T1000 (cell line): ENCODE results near the gene NXPH1.

Experiments used
- DNase-seq: peaks from one replicate; lab custom pipeline; 2025; ENCODE audit warnings: mixed read lengths; lab: John Stamatoyannopoulos, UW

NXPH1 gene

DNA sequence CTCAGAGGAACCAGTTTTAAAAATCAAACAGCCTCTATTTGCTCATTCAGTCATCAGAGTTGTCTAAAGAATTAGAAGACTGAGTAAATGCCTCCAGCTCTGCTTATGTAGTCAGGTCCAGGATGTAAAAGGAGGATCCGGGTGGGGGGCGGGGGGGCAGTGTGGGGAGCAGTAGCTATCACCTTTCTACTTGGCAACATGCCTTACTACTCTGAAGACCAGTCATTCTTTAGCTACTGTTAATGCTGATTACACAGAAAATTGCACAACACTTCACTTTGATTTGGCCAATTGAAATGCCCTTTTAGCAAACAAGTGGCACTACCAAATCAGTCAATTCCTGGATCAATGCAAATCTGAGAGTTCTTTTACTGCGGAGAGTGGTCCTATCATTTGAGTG is 164.2 kb downstream of the NXPH1 start:
- no peak for DNase-seq

DNA sequence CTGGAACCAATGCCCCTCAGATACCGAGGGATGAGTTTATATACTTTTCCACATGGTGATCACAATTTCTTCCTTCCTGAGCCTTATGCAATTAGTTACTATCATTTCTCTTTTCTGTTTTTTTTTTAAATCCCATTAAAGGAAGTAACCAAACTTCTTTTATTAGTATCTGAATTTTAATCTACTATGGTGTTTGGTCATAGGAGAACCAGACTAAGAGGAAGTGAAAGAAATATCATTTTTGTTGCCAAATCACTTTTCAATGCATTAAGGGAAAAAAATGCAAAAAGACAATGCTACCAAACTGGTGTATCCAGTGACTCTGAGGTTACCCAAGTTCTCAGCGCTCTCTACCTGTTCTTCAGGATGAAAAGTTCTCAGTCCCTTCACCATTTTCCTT is 167.7 kb downstream of the NXPH1 start:
- DNase-seq: no peak

DNA sequence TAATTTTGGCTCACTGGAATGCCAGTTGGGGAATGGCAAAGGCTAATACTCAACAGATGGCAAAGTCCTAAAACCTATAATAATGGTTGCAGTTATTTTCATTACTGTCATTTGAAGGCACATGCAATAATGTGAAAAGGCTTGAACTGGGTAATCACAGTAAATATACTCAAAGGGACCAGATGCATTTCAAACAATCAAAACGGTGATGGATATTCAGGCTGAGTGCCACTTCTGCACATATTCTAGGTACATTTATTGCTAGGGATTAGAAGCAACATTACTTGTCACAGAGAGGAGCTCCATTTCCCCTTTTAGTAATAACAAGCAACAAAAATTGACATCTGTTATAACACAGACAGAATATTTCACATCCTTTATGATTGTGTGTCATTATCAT is 171.8 kb downstream of the NXPH1 start:
- no peak for DNase-seq

DNA sequence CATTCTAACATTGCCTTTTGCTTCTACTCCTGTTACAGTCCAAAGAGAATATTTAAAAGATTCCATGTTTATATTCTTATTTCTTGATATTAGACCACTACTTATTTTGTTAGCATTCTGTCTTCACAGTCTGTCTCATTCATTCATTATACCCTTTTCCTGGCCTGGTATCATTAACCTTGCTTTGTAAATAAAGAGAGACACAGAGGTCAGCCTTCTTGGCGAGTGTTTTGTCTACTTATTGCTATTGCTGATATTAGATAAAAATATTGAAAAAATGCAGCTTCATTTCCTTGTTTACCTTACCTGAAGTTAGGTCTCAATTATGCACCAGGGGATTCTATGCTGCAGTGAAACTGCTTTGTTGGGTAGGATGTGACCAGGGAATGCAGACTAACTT is 179.2 kb downstream of the NXPH1 start:
- no peak for DNase-seq

DNA sequence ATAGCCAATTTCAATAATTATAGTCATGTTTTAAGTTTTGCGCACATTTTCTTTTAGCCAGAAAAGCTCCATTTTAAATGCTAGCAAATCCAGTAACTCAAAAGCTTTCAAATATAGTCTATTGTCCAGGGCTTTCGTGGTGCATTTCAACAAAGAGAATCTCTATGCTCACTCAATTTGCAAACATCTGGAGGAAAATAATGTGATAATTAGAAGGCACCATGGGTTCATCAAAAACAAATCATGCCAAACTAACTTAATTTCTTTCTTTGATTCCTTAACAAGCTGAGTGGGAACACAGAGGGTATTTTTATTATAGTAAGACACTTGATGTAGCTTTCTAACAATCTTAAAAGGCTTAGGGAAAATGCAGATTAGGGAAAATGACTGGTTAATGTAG is 179.8 kb downstream of the NXPH1 start:
- DNase-seq: no peak

DNA sequence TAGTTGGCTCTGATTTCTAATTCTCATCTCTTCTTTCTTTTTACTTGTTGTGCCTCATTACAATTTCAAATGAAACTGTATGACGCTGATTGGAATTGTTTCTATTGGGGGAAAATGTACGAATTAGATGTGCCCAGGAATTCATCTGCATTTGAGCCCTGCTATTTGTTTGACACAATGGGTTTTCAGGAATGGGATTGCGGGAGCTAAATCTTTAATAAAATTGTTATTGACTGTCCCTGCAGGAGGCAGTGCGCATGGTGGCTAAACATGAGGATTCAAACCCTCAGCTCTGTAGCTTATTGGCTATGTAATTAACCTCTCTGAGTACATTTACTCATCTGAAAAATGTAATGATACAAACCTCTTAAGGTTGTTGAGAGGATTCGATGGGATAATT is 181.6 kb downstream of the NXPH1 start:
- DNase-seq: no peak

DNA sequence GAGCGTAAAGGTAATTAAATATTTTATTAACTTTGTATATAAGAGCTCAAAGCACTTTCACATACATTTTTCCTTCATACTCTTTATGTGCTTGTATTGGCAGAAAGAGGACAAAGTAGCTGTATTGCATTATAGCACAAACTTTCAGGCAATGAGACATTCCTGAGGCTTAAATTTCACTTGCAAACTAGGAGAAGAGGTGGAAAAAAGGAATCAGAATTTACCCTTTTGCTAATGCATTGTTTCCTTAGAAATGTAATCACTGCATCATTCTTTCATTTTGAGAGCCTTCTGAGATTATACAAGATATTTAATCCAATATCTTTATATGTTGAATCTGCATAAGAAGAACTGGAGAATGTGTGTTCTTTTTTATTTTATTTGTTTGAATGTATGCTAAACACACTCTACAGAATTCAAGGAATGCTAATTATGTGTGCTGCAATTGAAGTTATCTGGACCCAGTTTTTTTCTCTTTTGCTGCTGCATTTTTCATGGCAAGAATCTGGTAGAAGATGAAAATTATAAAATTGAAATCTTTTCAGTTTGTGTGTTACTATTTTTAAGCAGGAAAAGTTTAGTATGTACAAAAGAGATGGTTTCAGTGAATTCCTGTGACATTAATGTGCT is 185.1 kb downstream of the NXPH1 start:
- DNase-seq: no peak

DNA sequence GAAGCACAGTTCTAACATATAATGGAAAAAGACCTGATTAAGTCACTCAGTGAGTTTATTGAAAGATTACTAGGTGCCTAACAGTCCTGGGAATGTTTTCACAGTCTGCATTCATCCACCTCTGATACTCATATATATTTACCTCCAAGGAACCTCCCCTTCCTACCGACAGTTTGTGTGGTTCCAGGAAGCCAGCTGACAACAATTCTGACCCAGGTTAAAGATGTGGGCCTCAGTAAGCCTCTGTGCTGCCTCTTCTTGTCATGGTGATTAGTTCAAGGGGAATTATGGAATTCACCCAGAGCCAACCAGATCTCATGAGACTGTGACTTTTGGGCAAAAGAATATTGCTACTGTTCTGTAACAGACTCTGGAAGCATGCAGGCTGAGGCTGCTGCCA is 186.8 kb downstream of the NXPH1 start:
- no peak for DNase-seq

DNA sequence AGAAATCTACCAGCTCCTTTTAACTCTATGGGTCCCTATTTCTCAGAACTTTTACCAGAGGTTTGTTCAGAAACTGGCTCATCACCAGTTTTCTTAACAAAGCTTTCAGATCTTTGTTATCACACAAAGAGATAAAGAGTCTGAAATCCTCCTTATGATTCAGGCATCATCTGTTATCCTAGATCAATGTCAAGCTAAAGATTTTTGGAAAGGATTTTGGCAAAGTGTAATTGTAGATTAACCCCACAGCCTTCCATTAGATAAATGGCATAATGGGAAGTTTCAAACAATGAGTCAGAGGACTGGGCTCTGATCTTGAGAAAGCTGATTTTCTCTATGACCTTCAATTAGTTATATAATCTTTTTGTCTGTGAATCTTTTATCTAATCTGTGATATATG is 192.2 kb downstream of the NXPH1 start:
- no peak for DNase-seq

DNA sequence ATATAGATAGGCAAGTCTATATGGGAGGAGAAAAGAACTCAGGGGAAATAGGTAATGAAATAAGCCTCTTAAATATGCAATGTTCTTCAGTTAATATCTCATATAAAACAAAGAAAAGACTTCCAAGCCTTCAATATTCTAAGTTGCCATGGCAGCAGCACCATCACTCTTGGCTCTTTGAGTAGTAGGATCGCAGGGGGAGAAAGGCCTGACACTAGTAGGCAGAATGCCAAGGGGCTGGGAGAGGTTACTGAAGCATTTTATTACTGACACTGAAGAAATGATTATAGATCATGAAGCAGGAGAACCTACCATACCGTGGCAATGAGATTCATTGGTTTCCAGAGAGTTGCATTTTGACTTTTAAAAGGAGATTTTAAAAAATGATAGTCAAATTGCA is 193.9 kb downstream of the NXPH1 start:
- DNase-seq: no peak

DNA sequence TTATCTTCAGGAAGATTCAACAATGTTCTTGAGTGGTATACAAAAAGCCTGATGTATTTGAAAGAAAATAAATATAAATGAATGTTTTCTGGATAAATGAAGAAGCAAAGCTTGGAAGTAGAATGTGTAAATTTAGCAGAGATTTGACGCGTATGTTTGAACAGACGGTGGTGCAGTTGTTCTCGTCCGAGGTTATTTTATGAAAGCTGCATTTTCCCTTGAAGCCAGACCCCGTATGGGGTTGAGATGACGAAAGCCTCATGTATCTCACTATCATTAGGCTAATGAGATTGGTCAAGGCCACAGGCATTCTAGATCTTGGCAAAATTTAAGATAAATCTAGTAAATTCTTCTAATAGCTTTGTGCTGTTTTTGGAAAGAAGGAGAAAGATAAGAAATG is 195.2 kb downstream of the NXPH1 start:
- no peak for DNase-seq

DNA sequence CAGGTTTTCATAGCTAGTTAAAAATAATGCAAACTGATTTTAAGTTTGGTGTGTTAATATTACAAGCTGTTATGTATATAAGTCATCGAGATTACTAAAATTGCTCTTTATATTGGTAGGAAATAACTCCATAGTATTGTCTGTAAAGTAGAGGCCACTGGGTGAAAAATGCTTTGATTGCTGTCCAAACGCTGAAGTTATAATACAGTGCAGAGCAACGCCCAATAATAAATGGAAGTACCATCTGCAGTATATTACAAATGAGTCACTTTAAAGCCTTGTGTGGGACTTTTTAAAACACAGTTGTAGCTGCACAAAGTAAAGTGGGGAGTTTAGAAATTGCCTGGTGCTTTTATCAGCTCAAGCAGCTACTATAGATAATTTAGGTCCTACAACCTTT is 196.1 kb downstream of the NXPH1 start:
- DNase-seq: no peak

DNA sequence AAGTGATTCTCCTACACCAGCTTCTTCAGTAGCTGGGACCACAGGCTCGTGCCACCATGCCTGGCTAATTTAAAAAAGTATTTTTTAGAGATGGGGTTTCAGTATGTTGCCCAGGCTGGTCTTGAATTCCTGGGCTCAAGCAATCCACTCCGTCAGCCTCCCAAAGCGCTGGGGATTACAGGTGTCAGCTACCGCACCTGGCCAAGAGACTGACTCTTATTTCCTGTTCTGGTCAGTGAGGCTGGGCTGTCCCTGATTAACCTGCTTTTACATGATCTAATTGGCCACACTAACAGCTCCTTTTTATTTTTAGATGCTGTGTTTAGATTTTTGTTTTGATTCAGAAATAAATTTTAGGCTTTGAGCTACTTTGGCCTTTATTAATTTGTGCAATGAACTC is 203.9 kb downstream of the NXPH1 start:
- DNase-seq: no peak

DNA sequence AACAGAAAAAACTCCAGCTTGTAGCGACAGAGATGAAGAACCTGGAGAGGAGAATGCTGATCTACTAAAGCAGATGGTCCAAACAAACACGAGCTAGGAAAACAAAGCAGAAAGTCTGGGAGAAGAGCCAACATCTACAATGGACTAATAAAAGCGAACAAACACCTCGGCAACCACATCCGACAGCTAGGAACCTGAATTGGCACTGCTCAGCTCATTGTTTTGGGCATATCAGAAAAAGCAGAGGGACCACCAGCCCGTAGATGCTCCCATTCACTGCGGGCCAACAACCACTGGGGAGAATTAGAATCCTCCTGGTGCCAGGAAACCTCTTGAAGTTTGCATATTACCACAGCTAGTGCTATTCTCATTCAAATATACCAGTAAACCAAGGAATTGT is 204.7 kb downstream of the NXPH1 start:
- DNase-seq: no peak

DNA sequence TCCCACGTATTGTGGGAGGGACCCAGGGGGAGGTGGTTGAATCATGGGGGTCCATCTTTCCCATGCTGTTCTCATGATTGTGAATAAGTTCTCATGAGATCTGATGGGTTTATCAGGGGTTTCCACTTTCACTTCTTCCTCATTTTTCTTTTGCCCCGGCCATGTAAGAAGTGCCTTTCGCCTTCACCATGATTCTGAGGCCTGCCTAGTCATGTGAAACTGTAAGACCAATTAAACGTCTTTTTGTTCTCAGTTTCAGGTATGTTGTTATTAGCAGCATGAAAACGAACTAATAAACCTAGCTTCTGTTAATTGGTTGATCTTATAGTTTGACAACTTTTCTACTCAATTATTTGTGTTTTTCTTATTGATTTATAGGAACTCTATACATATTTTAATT is 206.3 kb downstream of the NXPH1 start:
- no peak for DNase-seq

DNA sequence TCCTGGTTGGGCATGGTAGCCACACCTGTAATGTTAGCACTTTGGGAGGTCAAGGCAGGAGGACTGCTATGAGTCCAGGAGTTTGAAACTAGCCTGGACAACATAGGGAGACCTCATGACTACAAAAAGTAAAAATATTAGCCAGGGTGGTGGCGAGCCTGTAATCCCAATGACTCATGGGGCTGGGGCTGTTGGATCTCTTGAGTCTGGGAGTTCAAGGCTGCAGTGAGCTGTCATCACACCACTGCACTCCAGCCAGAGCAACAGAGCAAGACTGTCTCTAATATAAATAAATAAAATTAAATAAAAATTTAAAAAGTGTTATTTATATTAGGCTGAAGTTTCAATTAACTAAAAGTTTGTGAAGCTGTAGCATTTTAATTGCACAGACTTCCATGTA is 207.3 kb downstream of the NXPH1 start:
- DNase-seq: no peak

DNA sequence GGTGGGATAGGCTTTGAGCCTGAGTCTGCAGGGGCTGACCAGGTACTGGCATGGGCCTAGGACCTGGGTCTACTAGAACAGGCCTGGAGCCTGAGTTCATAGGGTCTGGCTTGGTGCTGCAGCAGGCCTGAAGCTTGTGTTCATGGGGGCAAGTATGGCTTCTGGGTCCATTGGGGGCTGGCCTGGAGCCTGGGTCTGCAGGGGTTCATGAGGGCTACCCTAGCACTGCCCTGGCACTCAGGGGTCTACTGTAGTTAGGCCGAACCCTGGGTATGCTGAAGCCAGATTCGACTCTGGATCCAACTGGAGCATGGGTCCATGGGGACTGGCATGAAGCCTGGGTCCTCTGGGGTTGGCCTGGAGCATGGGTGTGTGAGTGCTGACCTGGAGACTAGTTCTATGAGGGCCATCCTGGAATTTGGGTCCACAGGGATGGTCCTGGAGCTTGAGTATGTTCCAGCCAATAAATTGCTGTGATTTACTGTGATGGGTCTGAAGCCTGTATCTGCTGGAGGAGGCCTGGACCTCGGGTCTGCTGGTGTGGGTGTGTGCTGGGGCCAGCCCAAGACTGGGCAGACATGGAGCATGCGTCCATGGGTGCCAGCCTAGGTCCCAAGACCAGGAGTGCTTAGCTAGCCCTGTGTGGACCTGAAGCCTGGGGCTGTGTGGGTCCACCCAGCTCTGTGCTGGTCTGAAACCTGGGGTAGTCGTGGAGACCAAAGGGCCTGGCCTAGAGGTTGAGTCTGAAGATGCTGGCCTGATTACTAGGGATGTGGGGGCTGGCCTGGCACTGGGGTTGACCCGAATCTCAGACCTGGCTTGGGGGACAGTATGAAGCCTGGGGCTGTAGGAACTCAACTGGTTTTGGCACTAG is 235.5 kb downstream of the NXPH1 start:
- DNase-seq: no peak

DNA sequence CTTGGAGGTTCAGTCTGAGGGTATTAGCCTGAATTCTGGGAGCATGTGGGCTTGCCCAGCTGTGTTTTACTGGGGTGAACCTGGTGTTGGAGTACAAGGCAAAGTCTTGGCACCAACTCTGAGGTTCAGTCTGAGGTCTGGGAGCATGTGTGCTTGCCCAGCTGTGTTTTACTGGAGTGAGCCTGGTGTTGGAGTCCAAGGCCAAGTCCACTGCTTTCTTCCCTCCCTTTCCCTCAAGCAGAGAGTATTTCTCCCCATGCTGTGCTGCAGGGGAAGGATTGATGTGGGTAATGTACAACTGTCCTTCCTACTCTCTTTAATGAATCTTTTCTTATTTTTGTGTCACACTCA is 236.1 kb downstream of the NXPH1 start:
- no peak for DNase-seq

DNA sequence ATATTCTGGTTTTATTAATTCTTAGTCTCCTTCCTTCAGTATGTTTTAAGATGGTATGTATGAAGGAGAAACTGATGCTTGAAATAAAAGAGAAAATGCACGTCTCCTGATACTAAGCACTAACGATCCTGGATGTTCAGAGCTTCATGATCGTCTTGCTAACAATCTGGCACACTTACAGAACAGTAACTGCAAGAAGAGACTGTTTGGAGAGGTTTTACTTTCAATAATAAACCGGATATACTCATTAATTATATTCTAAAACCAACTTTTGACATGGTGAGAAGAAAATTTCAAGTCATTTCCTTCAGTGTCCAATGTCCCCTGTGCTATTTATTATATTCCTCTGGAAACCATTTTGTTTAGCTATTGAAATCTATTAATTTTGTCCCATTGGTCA is 251.0 kb downstream of the NXPH1 start:
- DNase-seq: no peak

DNA sequence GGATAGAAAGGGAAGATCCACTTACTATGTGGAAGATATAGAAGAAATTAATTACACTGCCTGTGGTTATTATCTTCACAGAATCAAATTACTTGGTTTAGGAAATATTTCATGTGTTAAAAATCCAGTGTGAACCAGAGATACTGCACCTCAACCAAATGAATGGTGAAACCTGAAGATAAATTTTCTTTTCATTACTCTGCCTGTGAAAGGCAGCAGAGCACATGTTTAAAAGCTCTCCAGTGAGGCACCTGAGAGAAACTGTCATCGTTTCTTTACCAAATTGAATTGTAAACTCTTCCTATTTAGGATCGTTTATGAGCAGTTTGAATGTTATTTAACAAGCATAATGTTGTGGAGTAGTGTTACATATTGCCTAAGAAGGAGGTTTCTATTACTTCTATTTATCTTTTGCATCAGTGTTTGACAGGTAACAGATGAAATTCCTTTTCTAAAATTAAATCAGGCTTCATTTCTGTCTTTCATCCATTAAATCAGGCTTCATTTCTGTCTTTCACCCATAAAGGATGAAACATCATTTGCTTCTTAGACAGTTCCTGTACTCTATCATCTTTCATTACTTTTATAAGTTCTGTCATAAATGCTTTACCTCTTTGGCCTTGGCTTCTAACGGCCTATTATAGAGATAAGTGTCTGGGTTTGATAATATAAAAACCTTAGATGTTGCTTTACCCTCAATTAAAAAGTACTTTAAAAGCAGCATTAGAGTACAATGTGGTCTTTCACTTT is 266.6 kb downstream of the NXPH1 start:
- no peak for DNase-seq

DNA sequence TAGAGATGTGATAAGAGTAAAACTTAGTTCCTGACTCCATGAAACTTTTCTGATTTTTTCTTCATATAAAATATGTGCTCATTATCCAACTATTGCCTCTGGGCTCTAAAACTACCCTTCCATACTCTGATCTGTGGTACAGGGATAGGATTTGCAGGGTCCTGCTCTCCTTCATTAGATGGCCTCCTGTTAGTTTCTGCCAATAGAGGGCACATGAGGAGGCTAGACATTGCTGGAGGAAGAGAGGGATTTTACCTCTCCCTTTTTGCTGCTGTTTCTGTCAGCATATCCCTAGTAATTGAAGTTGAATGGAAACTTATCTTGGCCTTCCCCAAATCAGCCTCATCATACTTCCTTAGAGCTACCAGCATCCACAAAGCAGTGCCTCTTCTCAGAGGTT is 269.4 kb downstream of the NXPH1 start:
- DNase-seq: no peak

DNA sequence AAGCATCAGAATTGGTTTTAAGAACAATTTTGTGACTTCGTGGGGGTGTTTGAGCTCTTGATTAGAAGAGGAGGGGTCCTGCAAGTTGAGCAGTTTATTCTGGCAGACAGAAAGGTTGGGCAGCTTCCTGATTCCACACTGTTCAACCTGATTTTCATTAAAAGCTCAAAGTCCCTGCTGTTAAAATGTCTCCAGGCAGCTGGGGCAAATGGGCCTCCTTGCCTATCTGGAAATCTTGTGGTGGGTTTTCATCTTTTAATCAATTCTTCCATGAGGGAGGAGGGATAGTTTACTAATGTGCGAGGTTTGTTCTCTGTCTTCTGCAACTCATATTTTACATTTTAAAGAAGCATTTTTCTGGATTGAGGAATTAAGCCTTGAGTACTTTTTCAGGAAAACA is 276.7 kb downstream of the NXPH1 start:
- DNase-seq: no peak

DNA sequence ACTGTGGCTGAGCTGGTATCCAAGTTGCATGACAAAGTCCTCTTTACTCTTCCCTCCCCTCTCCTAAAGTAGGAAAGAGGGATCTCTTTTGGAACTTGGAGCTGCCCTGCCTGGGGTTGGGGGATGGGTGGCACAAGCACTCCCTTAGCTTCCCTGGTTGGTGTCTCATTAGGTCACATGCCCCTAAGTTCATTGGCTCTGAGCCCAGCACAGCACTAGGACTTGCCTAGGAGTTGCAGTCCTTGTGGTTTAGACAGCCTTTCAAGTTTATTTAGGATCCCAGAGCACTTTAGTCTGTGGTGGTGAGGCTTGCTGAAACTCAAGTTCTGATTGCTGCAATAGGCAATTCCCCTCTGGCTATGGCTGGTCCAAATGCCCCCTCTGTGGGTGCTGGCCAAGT is 281.4 kb downstream of the NXPH1 start:
- peak; percentile 47 for DNase-seq
